HG03521 (cell line): ENCODE data around the gene CDY2B.
"Not testable (repeated sequence)": the region's sequence is repeated elsewhere in the genome, so short reads cannot be mapped to it uniquely, and the experiment has no call there.

ENCODE experiments used
- ATAC-seq: cut with Tn5 transposase; IDR thresholded peaks from one replicate; pipeline ENCODE4 v1.9.1; 2021; ENCODE audit warnings: mild to moderate bottlenecking, moderate library complexity; ENCODE audit not compliant: unreplicated experiment

Gene CDY2B

GRCh38 chrY:17880120-17880519 lies at the start of gene CDY2B:
CDY2B (minus strand) TSS chrY:17880220; CDS start chrY:17879892, 328 bp downstream.
- ATAC-seq, result not testable (repeated sequence)

GRCh38 chrY:17908009-17908408 lies 28.0 kb upstream of the CDY2B start:
- not testable (repeated sequence) for ATAC-seq

GRCh38 chrY:17907351-17907750 lies 27.3 kb upstream of the CDY2B start:
- ATAC-seq, result not testable (repeated sequence)

GRCh38 chrY:17881697-17882096 lies 1.7 kb upstream of the CDY2B start:
- not testable (repeated sequence) for ATAC-seq

GRCh38 chrY:17876767-17877166 lies 3.3 kb downstream of the CDY2B start:
- ATAC-seq, result not testable (repeated sequence)

GRCh38 chrY:17875401-17875800 lies 4.6 kb downstream of the CDY2B start:
- not testable (repeated sequence) for ATAC-seq

- not testable (repeated sequence) for ATAC-seq
These were observed 8.7 kb downstream of the CDY2B start for GRCh38 chrY:17871194-17871903.

GRCh38 chrY:17870737-17871136 lies 9.3 kb downstream of the CDY2B start:
- ATAC-seq, result not testable (repeated sequence)

- not testable (repeated sequence) for ATAC-seq
These were observed 12.2 kb downstream of the CDY2B start for GRCh38 chrY:17867850-17868249.

- ATAC-seq, result not testable (repeated sequence)
These were observed 19.4 kb downstream of the CDY2B start for GRCh38 chrY:17860634-17861033.

- ATAC-seq, result not testable (repeated sequence)
These were observed 22.8 kb downstream of the CDY2B start for GRCh38 chrY:17856963-17857848.

- not testable (repeated sequence) for ATAC-seq
These were observed 23.5 kb downstream of the CDY2B start for GRCh38 chrY:17856508-17856907.

- not testable (repeated sequence) for ATAC-seq
These were observed 30.9 kb downstream of the CDY2B start for GRCh38 chrY:17849131-17849530.

- not testable (repeated sequence) for ATAC-seq
These were observed 47.9 kb downstream of the CDY2B start for GRCh38 chrY:17832149-17832548.
